Activated T-cell treated with anti-CD3 and anti-CD28 coated beads for 4 hours (primary cell): ENCODE data around the gene IFI30.

Experiments
- DNase-seq: peaks from one replicate; pipeline ENCODE4 v3.0.0-alpha.2; 2020

Gene IFI30

DNA sequence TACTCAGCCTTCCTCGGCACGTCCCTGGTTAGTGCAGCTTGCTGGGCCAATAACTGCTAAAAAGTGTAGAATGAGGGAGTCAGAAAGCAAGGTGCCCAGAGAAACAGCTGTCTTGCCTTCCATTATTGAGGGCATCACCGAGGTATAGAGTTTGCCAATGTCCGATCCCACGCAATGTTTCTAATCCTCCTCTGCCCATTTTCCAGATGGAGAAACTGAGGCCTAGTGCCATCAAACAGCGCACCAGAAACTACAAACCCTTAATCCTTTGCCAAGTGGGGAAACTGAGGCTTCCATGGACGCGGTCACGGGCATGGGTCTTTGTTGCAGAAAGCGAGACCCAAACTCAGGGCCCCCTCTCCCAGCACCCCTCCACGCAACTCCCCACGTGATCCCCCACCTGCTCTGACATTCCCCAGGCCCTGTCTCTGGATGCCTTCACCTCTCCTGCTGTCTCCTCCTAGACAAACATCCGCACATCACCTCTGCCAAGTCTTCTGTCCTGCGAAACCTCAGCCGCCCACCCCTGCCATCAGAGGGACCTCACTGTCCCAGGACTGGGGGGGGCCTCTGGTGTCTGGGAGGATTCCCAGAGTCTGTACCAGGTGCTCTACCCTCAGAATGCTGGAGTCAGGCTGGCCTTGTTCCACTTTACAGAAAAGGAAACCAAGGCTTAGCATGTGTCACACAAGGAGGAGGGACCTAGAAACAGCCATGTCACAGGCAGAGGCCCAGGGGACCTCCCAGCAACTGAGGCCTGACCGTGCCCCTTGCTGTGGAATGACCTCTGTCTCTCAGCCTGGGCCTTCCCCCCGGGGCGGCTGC, 53.6 kb downstream of the IFI30 start:
- DNase-seq, result no peak
